Suprapubic skin (tissue), 4 donors: ENCODE results near the gene CLDN20. TPM values are rescaled to one million over a fixed set of nuclear protein-coding genes. Genes with fewer than 3 reads are reported as not detected.

Experiments used
- DNase-seq, 2 donors: peaks; one replicate each; pipeline ENCODE4 v3.0.0-alpha.2; 2019; ENCODE audit warnings: low spot score in 2 of 2
- H3K27ac ChIP-seq: fragments of 200-600 bp; sonication (generic); one replicate; pipeline ENCODE4 v1.5.1; 2019
- H3K27me3 ChIP-seq: fragments of 200-600 bp; sonication (generic); one replicate; pipeline ENCODE4 v1.5.1; 2019
- H3K36me3 ChIP-seq: fragments of 200-600 bp; sonication (generic); one replicate; pipeline ENCODE4 v1.5.1; 2019
- H3K4me1 ChIP-seq: fragments of 200-600 bp; sonication (generic); one replicate; pipeline ENCODE4 v1.5.1; 2019
- H3K4me3 ChIP-seq: fragments of 200-600 bp; sonication (generic); one replicate; pipeline ENCODE4 v1.5.1; 2019; ENCODE audit warnings: mild to moderate bottlenecking
- H3K9me3 ChIP-seq: fragments of 200-600 bp; sonication (generic); one replicate; pipeline ENCODE4 v1.5.1; 2019
- EP300 ChIP-seq: sonication (generic); formaldehyde crosslinking; IDR thresholded peaks from one replicate; pipeline ENCODE4 v1.6.1; 2017; ENCODE audit warnings: antibody characterized with exemption
- POLR2A ChIP-seq, 2 donors: fragments of 450-650 bp; IDR thresholded peaks; one replicate each; pipeline ENCODE4 v1.6.1; 2017; ENCODE audit warnings: antibody characterized with exemption in 2 of 2, mild to moderate bottlenecking in 2 of 2, moderate library complexity in 2 of 2
- POLR2AphosphoS5 ChIP-seq, 3 donors: sonication (generic); formaldehyde crosslinking; IDR thresholded peaks; one replicate each; pipeline ENCODE4 v1.6.1; 2017; ENCODE audit warnings: antibody characterized with exemption in 3 of 3
- WGBS: methylation state at CpG from one replicate; pipeline ENCODE4 v1.1.5; 2018; 5-methylcytosine and 5-hydroxymethylcytosine counted together
- total RNA-seq, 4 donors: library from RNA; depleted of rRNA; stranded (reverse); fragments of >200 nt; gene quantifications; one replicate each; pipeline ENCODE4 v1.1.0, GENCODE V29; 2016
- TF ChIP-seq, protein P1 (sequence below), 2 donors: fragments of 200-600 bp in 1 of 2; fragments of 450-650 bp in 1 of 2; sonication (generic) in 1 of 2; IDR thresholded peaks; one replicate each; pipeline ENCODE4 v1.5.1; 2016 to 2019; ENCODE audit warnings: antibody characterized with exemption in 2 of 2, mild to moderate bottlenecking in 1 of 2, moderate library complexity in 1 of 2

CLDN20 gene
- total RNA-seq, 4 donors from 2014 or later = not detected

DNA sequence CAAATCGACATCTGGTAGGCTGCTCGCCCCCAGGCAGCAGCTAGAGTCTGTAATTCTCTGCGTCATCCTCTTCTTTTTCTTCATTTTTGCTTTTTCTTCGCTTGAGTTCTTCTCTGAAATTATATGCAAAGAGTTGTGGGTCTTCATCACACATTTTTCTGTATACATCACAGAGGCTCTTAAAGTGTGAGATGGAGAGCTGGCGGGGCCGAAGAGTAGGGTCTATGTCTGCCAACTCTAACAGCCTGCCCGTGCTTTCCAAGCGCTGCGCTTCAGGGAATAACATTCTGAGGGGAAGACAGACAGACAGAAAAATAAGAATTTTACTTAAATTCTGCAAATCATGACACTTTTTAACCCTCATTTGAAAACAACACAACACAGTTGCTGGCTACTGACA lies 6.0 kb upstream of the CLDN20 start:
- H3K9me3 ChIP-seq = no peaks in the 10 kb centered on the region
- H3K27me3 ChIP-seq = no peaks in the 10 kb centered on the region
- H3K4me1 ChIP-seq = no peaks in the 10 kb centered on the region
- H3K36me3 ChIP-seq = peaks cover 52% of the 10 kb centered on the region
- H3K4me3 ChIP-seq = no peak overlapping the region
- 94% methylated on average over 9 of the region's 9 CpGs for WGBS
- no peak overlapping the region for H3K27ac ChIP-seq
- DNase-seq = no peak
- TF ChIP-seq POLR2A (IDR thresholded peaks at IDR 0.05) (no peak), POLR2AphosphoS5 (IDR thresholded peaks at IDR 0.05) (no peak), EP300 (no peak)
- TF ChIP-seq, protein P1, sequence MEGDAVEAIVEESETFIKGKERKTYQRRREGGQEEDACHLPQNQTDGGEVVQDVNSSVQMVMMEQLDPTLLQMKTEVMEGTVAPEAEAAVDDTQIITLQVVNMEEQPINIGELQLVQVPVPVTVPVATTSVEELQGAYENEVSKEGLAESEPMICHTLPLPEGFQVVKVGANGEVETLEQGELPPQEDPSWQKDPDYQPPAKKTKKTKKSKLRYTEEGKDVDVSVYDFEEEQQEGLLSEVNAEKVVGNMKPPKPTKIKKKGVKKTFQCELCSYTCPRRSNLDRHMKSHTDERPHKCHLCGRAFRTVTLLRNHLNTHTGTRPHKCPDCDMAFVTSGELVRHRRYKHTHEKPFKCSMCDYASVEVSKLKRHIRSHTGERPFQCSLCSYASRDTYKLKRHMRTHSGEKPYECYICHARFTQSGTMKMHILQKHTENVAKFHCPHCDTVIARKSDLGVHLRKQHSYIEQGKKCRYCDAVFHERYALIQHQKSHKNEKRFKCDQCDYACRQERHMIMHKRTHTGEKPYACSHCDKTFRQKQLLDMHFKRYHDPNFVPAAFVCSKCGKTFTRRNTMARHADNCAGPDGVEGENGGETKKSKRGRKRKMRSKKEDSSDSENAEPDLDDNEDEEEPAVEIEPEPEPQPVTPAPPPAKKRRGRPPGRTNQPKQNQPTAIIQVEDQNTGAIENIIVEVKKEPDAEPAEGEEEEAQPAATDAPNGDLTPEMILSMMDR (IDR thresholded peaks at IDR 0.05) = no peak

DNA sequence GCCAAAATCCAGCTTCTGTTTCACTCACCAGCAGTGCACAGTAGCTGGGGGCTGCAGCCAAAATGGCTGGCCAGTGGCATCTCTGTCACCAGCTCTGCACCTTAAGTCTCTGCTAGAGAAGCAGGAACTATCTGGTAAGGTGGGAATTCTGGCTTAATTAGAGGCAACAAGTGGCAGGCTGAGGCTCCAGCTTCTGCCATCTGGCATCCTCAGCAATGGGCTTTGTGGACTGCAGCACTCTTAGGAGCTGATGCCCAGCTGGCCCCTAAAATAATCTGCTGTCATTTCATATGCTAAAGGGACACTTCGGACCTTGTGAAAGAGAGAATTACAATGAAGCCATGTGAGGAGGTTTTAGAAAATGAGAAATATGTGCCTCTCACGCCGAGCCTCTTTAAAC lies 4.6 kb upstream of the CLDN20 start:
- no peaks in the 10 kb centered on the region for H3K9me3 ChIP-seq
- H3K4me3 ChIP-seq = no peak overlapping the region
- TF ChIP-seq, protein P1 (IDR thresholded peaks at IDR 0.05) = no peak
- TF ChIP-seq POLR2AphosphoS5 (IDR thresholded peaks at IDR 0.05) (no peak), EP300 (no peak), POLR2A (IDR thresholded peaks at IDR 0.05) (no peak)
- 97% methylated on average over 3 of the region's 3 CpGs for WGBS
- H3K27ac ChIP-seq = no peak overlapping the region
- no peak for DNase-seq
- H3K27me3 ChIP-seq = no peaks in the 10 kb centered on the region
- H3K36me3 ChIP-seq = peaks cover 47% of the 10 kb centered on the region
- peaks cover under 1% of the 10 kb centered on the region for H3K4me1 ChIP-seq

DNA sequence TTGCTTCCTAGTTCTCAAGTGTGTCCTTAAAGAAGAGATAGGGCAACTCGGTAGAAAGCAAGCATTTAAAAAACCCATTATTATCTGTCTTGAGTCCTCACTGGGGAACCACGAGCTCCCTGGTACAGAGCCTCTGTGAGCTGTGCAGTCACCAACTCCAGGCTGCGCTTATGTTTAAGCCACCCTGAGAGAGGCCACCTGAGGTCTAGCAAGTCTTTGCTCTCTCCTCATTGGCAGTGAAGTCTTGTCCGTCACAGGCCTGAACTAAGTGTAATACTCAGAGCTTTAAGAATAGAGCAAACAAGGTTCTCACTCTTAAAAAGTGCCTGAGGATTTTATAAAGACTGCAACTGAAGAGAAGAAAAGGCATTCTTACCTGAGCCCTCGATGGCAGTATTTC lies 3.9 kb upstream of the CLDN20 start:
- Histone ChIP-seq H3K9me3 (no peaks in the 10 kb centered on the region), H3K4me3 (no peak overlapping the region), H3K36me3 (peaks cover 40% of the 10 kb centered on the region), H3K4me1 (peaks cover 7% of the 10 kb centered on the region), H3K27me3 (no peaks in the 10 kb centered on the region), H3K27ac (no peak overlapping the region)
- TF ChIP-seq, protein P1 (IDR thresholded peaks at IDR 0.05) = no peak
- no peak for TF ChIP-seq POLR2AphosphoS5 (IDR thresholded peaks at IDR 0.05)
- TF ChIP-seq EP300 = no peak
- no peak for DNase-seq
- 96% methylated on average over 5 of the region's 5 CpGs for WGBS

DNA sequence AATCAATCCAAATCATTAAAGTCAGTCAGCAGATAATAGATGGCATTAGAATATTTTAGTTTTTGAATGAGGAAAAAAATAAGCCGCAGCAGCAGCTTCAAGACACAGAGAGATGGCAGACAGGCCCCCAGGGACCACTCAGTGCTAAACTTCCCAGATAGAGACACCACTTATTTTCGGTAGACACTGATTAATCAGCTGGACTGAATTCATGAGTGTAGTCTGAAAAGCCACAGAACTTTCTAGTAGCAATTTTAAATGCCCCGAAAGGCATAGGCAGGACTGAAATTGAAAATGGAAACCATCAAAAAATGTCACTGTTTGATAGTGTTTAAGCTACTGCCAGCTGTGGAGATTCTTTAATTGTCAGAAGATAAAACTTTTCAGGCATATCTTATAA lies 3.1 kb upstream of the CLDN20 start:
- no peak for DNase-seq
- H3K27me3 ChIP-seq = no peaks in the 10 kb centered on the region
- no peaks in the 10 kb centered on the region for H3K9me3 ChIP-seq
- WGBS = 52% methylated on average over 3 of the region's 3 CpGs
- peaks cover 37% of the 10 kb centered on the region for H3K36me3 ChIP-seq
- TF ChIP-seq POLR2AphosphoS5 (IDR thresholded peaks at IDR 0.05) (no peak), POLR2A (IDR thresholded peaks at IDR 0.05) (no peak), EP300 (no peak)
- TF ChIP-seq, protein P1 (IDR thresholded peaks at IDR 0.05) = no peak
- H3K27ac ChIP-seq = no peak overlapping the region
- H3K4me1 ChIP-seq = peaks cover 10% of the 10 kb centered on the region
- H3K4me3 ChIP-seq = no peak overlapping the region

DNA sequence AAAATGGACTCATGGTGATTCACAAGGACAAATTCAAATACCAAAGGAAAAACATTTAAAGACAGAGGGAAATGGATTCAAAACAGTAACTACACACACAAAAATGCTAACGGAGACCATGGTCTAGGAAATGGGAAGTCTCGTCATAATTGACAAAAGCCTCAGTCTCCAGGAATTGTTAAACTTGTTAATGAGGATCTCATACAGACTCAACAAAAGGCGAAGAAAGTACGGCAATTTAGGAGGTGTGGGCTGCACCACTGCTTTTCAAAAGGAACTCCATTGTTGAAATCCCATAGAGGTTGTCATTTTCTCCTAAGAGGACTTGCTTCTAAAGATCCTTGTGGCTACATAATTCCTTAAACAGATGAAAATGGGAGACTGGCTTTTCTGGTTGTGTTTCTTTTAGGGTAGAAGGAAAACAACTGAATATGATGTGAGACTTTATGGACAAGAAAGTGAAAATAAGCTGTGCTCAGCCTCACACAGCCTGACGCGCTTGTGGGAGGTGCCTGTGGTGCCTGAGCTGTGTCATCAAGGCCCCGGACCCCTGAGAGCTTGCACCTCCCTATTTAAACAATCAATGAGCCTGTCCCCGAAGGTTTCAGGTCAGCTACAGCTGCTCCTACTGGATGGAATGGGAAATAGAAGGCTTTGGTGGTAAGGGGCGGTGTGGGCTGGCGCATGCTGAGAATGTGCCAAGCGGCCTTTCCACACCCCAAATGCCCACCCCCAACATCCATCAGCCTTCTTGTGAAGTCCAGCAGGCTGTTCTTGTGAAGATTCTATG lies 2.5 kb upstream of the CLDN20 start:
- 87% methylated on average over 11 of the region's 11 CpGs for WGBS

More for the DNA sequence above, 2.5 kb upstream of the CLDN20 start:
- no peak overlapping the region for H3K4me3 ChIP-seq
- peaks cover 35% of the 10 kb centered on the region for H3K36me3 ChIP-seq
- no peak overlapping the region for H3K27ac ChIP-seq
- H3K4me1 ChIP-seq = peaks cover 10% of the 10 kb centered on the region
- TF ChIP-seq EP300 (no peak), POLR2A (IDR thresholded peaks at IDR 0.05) (no peak), POLR2AphosphoS5 (IDR thresholded peaks at IDR 0.05) (no peak)
- TF ChIP-seq, protein P1 (IDR thresholded peaks at IDR 0.05) = no peak
- DNase-seq = no peak
- H3K9me3 ChIP-seq = no peaks in the 10 kb centered on the region
- H3K27me3 ChIP-seq = no peaks in the 10 kb centered on the region
